GM19463 (cell line): ENCODE results near the gene FARP1.

Experiments used
- ATAC-seq: cut with Tn5 transposase; IDR thresholded peaks from one replicate; pipeline ENCODE4 v1.9.1; 2021; ENCODE audit warnings: mild to moderate bottlenecking, moderate library complexity; ENCODE audit not compliant: unreplicated experiment

The FARP1 gene

DNA sequence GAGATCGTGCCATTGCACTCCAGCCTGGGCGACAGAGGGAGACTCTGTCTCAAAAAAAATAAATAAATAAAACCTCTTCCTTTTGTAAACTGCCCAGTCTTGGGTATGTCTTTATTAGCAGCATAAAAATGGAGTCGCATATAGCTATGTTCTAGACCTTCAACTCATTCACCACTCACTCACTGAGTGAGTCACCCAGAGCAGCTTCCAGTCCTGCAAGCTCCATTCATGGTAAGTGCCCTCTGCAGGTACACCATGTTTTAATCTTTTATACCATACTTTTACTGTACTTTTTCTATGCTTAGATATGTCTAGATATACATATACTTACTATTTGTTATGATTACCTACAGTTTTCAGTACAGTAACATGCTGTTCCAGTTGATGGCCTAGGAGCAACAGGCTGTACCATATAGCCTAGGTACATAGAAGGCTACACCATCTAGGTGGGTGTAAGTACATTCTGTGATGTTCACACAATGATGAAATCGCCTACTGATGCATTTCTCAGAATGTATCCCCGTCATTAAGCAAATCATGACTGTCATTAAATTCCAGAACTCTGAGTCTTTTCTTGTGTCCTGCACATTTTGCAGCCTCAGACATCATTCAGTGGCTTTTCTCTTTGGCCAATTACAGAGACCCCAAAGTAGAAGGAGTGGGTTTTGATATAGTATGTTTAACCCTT lies 13.7 kb upstream of the FARP1 start:
- ATAC-seq = no peak

DNA sequence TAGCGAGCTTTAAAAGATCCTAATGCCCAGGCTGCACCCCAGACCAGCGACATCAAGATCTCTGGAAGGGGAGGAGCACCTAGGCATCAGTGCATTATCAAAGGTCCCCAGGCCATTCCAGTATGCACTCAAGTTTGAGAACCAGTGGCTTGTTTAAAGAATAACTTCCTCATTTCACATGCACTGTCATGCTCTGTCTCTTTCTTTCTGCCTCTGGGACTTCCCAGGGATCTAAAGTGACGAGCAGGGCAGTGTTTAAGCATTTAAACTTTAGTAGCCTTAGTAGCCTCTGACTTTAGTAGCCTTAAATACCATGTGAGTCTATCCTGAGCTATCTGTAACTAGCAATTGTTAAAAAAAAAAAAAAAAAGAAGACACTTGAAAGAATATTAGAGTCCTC lies 8.9 kb upstream of the FARP1 start:
- ATAC-seq = peak; percentile 97

GRCh38 chr13:98134901-98135300 lies 8.0 kb upstream of the FARP1 start:
- no peak for ATAC-seq

GRCh38 chr13:98141091-98141490 lies 1.8 kb upstream of the FARP1 start:
- no peak for ATAC-seq

DNA sequence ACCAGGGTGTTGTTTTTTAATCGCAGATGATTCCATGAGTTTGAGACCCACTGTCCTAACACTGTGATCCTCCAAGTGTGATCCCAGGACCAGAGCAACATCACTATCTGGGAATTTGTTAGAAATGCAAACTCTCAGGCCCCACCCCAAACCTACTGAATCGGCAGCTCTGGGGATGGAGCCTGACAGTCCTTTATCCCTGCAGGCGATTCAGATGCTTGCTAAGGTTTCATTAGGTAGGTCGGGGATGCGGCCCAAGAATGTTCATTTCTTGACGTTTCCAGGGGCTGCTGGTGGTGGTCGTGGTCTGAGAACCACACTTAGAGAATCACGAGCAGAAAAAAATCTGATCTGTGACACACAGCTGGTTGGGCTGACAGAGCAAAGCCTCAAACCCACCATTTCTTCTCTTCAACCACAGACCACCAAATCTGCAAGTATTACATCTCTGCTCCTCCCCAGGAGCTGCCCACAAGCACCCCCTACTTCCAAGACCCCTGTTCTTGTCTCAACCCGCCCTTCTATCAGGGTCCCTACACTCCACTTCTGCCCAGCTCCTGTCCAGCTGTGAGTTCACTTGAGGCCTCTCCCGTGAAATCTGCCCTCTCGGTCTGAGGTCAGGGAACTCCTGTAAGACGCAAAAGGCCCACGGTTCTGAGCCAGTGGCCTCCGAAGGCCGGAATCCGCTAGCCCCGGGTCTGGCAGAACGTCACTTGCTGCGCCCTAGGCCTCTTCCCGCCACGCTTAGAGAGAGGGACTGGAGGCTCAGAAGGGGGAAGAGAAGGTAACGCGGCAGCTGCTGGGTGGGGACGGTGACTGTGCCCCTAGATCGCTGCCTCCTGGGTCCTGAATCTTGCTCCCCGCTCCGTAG lies 1.1 kb upstream of the FARP1 start:
- ATAC-seq = peak; percentile 2

DNA sequence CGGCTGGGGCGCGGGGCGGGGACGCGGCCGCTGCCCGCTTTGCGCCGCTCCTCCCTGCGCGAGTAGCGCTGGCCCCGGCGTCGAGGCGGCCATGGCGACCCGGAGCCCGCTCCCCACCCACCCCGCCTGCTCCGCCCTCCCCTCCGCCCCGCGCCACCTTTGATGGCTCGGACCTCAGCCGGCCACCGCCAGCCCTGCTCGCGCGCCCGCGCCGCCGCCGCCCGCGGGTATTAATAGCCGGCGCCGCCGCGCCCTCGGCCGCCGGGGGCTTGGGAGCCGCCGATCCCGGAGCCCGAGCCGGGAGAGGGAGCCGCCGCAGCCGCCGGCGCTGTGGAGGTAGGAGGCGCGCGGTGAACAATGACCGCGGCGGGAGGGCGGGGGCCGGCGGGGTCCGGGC lies 261 bp downstream of the FARP1 start:
- ATAC-seq = peak; percentile 32

DNA sequence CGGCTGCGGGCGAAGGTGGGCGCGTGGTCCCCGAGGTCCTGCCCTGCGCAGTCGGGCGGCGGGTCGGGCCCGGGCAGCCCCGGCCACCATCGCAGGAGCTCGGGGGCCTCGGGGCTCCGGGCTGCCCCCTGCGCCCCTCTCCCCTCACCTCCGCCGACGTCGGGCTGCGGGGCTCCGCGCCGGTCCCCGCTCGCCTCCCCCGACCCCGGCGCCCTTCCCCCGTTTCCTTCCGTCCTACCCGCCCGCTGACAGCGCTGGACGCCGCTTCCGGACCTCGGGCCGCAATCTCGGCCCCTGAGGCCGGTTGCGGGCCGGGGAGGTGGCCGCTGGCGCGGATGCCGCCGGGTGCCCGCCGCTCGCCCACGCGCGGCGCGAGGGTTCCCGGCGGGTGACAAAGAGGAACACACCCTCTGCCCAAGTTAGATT lies 720 bp downstream of the FARP1 start:
- ATAC-seq = no peak

- no peak for ATAC-seq
Observed at GRCh38 chr13:98144027-98144741, 1.3 kb downstream of the FARP1 start.

DNA sequence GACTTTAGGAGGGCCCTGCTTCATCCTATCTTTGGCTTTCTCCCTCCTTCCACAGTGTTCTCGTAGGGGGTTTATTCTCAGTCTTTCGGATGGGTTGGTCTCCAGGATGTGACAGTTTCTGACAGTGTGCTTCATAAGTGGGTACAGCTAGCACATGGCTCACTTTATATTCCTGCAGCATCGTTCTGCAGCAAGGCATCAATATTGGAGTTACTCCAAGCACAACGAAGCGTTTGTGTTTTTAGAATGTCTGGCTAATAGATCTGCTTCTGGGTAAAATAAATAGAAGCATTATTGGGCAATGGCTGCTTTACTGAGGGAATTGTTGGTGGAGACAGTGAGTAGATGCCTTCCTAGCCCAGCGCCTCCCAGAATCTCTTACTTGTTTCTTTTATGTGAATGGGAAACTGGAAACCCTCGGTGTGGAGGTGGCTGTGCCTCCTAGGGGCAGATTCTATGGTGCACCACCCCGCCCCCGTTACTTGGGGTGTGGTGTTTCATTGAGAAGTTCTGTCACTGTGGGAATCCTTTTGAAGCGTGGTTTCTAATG lies 2.0 kb downstream of the FARP1 start:
- no peak for ATAC-seq

GRCh38 chr13:98147521-98147920 lies 4.6 kb downstream of the FARP1 start:
- no peak for ATAC-seq

DNA sequence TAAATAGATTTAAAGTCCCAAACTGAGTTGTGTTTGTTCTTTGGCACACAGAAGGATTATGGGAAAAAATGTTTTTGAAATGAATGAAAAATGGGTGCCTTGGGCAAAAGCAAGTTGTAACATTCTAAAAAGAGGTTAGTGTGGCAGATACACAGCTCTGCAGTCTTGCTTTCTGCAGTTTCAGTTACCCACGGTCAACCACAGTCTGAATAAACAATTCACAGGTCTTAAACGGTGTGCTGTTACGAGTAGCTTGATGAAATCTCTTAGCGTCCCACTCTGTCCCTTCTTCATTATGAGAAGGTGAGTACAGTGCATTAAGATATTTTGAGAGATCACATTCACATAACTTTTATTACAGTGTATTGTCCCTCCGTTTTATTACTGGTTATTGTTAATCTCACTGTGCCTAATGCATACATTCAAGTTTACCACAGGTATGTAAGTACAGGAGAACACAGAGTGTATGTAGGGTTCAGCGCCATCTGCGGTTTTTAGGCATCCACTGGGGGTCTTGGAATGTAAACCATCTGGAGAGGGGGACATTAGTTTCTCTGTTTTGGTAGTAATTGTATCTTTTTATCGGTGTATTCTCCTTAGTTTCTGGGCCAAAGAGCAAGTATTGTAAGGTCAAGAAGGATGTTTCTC lies 8.1 kb downstream of the FARP1 start:
- ATAC-seq = no peak

- ATAC-seq = no peak
Observed at GRCh38 chr13:98155475-98156109, 12.7 kb downstream of the FARP1 start.

GRCh38 chr13:98156259-98156658 lies 13.4 kb downstream of the FARP1 start:
- ATAC-seq = no peak

DNA sequence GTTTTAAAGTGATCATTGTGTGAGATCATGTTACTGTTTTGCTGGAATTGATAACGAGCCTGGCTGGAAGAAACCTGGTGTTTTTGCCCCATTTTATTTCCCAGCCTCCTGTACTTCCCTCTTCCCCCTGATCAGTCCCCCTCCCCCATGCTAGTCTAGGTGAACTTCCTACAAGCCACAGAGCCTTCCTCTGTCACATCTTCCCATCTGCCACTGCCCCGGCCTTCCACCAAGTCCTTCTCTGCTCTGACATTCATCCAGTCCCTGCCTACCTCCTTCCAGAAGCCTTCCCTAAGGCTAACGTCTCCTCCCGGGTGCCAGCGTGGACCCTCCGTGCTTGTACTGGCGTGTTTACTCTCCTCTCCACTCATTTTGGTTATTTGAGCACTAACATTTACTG lies 14.3 kb downstream of the FARP1 start:
- ATAC-seq = no peak

DNA sequence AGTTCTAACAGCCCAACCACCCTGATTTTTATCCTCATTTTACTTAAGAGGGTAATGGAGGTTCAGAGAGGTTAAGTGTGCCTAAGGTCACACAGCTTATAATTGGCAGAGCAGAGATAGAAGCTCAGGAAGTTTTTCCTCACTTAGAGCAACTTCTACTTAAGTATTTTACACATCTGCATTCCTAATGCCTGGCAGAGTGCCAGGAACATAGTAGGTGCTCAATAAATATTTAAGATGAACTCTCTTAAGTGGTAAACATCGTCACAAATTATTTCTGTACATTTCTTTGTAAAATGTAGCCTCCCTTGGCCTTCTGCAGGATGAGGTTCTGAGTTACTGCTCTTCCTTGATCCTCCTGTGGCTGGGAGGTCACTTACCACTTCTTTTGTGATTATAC lies 14.7 kb downstream of the FARP1 start:
- no peak for ATAC-seq

- no peak for ATAC-seq
Observed at GRCh38 chr13:98158172-98158899, 15.4 kb downstream of the FARP1 start.

- no peak for ATAC-seq
Observed at GRCh38 chr13:98162935-98163334, 20.0 kb downstream of the FARP1 start.

GRCh38 chr13:98169331-98169730 lies 26.4 kb downstream of the FARP1 start:
- no peak for ATAC-seq

DNA sequence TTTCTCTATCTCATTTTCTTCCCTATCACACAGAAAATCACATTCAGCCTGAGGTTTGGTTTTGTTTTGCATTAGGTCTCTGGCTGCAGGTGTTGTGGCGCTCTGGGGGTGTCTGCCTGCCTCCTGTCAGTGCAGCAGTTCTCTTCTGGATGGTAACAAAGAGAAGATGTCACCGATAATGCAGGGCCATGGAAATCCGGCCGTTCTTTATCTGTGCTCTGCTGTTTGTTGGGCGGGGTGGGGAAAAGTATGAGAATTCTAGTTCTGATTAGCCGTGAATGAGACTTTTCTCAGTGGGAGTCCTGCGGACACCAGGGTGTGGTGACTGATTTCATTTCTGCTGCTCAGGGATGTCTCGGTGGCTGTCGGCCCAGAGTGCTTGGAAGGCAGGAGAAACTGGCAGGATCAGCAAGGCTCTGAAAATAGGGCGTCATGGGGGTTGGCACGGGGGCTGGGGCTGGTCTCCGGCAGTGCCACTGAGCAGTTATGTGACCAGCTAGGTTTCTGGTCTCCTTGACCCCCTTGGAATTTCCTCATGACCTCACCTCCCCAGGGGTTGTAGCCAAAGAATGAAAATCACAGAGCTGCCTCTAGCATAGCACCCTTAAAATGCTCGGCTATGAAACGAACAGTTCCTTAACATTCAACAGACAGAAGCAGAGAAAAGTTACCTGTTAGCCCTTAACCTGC lies 29.2 kb downstream of the FARP1 start:
- ATAC-seq = no peak
